ENCODE data around the gene ARL15. TPM values are rescaled to one million over a fixed set of nuclear protein-coding genes. Genes with fewer than 3 reads are reported as not detected.

Gene ARL15
- total and polyA plus RNA-seq, 2 donors (not counting 3 experiments of a cell fraction or from before 2014, with no cell fraction given): 11.9 to 24.4 TPM

DNA sequence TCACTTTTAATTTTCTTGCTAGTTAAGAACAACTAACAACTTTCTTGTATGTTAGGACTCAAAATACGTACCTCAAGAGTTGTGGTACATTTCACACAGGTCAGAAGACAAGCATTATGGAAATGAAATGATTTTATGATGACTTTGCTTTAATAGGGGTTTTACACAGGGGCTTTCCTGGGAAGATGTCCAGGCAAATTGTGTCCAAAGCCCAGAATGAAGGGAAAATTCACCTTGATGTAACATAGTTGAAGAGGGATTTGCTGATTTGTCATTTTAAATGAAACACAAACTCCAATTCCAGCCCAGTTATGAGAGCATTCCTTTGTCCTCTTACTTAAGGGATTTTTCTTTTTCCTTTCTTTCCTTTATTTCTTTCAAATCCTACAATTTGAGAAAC is 89.2 kb downstream of the ARL15 start:
- Histone ChIP-seq H3K36me3 (ENCODE audit: control insufficient read depth in 2 of 2, extremely low read depth in 1 of 2, insufficient read depth in 2 of 2, low read length in 2 of 2) (no peaks in the 10 kb centered on the region), H4K20me1 (replicated peaks; ENCODE audit: control insufficient read depth, extremely low read depth, insufficient read depth, low read length) (no peaks in the 10 kb centered on the region), H3K9me3 (replicated peaks; ENCODE audit: control insufficient read depth, insufficient read depth, low read length) (no peaks in the 10 kb centered on the region), H3K4me2 (ENCODE audit: insufficient read depth, low read length) (no peak overlapping the region), H3K4me3 (replicated peaks in 1 of 3; ENCODE audit: insufficient read depth in 1 of 3, low read depth in 1 of 3, low read length in 3 of 3) (no peak overlapping the region), H3K9me1 (replicated peaks; ENCODE audit: control insufficient read depth, extremely low read depth, insufficient read depth, low read length) (no peaks in the 10 kb centered on the region), H3K4me1 (ENCODE audit: control insufficient read depth, extremely low read depth, insufficient read depth, low read length) (no peaks in the 10 kb centered on the region), H3K27ac (ENCODE audit: insufficient read depth, low read depth, low read length) (no peak overlapping the region), H3K79me2 (ENCODE audit: control insufficient read depth, insufficient read depth, low read length) (no peaks in the 10 kb centered on the region), H2AFZ (ENCODE audit: low read depth, low read length) (no peak overlapping the region), H3K9ac (replicated peaks; ENCODE audit: extremely low read depth, insufficient read depth, low read length) (no peak overlapping the region), H3K27me3 (ENCODE audit: control insufficient read depth in 2 of 2, insufficient read depth in 2 of 2, low read length in 2 of 2) (no peaks in the 10 kb centered on the region)
- DNase-seq (ENCODE audit: low read depth, low spot score) (no peak), FAIRE-seq (no peak)
- CTCF ChIA-PET: no interaction called here
- POLR2A ChIA-PET: no interaction called here
- intact Hi-C loops (cut with micrococcal nuclease): no loop called here
- TF ChIP-seq MYC (IDR thresholded peaks at IDR 0.05; ENCODE audit: low read depth, low read length) (no peak), POLR2A (IDR thresholded peaks at IDR 0.05; ENCODE audit: low read depth, low read length) (no peak), EZH2 (IDR thresholded peaks at IDR 0.05; ENCODE audit: borderline replicate concordance, low read depth, low read length, severe bottlenecking) (no peak)
- BruUV-seq (replicated peaks): no TSS peak
- dilution Hi-C loops (cut with MboI; ENCODE audit: extremely low pct_ligation_motif_present, low sequenced_read_pairs): no loop called here

DNA sequence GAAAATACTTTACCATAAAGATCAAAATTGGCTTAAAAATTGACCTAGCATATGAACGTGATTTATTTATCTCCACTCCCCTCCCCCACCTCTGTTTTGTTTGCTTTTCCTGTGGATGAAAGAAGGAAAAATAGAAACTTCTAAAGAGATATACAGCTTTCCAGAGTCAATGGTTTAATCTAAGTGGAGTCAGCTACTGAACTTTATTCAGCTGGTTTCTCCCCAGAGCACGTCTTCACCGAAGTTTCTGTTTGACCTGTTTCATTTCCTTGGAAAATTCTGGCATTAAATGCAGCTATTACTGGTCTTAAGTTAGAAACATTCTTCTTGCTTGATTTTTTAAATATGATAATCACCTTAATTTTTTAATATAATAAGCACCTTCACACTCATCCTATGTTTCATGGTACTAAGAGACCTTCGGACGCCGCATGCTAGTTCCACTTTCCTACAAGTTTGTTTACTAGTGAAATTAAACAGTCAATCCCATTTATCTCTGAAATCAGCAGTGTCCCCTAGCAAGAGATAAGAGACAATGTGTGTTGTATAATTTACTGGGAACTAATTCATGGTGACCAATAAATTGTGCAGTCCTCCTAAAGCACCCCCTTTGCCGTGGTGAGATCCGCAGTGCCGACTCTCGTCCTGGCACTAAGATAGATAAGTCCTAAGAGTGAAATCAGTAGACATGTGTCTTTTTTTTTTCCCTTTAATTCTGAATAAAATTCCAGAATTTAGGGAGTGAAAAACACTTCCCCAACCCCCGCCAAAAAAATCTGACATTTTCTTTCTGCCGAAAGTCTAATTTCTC is 89.9 kb downstream of the ARL15 start:
- no peaks in the 10 kb centered on the region for H3K4me1 ChIP-seq (ENCODE audit: control insufficient read depth, extremely low read depth, insufficient read depth, low read length)
- no peak overlapping the region for H3K9ac ChIP-seq (replicated peaks; ENCODE audit: extremely low read depth, insufficient read depth, low read length)
- H4K20me1 ChIP-seq (replicated peaks; ENCODE audit: control insufficient read depth, extremely low read depth, insufficient read depth, low read length): no peaks in the 10 kb centered on the region
- no TSS peak for BruUV-seq (replicated peaks)
- POLR2A ChIA-PET: no interaction called here
- FAIRE-seq (no peak), DNase-seq (ENCODE audit: low read depth, low spot score) (no peak)
- H3K36me3 ChIP-seq (ENCODE audit: control insufficient read depth in 2 of 2, extremely low read depth in 1 of 2, insufficient read depth in 2 of 2, low read length in 2 of 2): no peaks in the 10 kb centered on the region
- no peaks in the 10 kb centered on the region for H3K9me1 ChIP-seq (replicated peaks; ENCODE audit: control insufficient read depth, extremely low read depth, insufficient read depth, low read length)
- no peak overlapping the region for H2AFZ ChIP-seq (ENCODE audit: low read depth, low read length)
- H3K9me3 ChIP-seq (replicated peaks; ENCODE audit: control insufficient read depth, insufficient read depth, low read length): no peaks in the 10 kb centered on the region
- no peaks in the 10 kb centered on the region for H3K27me3 ChIP-seq (ENCODE audit: control insufficient read depth in 2 of 2, insufficient read depth in 2 of 2, low read length in 2 of 2)
- no peak overlapping the region for H3K4me3 ChIP-seq (replicated peaks in 1 of 3; ENCODE audit: insufficient read depth in 1 of 3, low read depth in 1 of 3, low read length in 3 of 3)
- CTCF ChIA-PET: interaction anchor here (1.1 kb wide), 1 partner anchor 9 kb away, joined by 3 read pairs; no protein-coding TSS in a partner anchor
- TF ChIP-seq POLR2AphosphoS5 (IDR thresholded peaks at IDR 0.05; ENCODE audit: insufficient read depth, low read depth, low read length) (no peak), GATA2 (IDR thresholded peaks at IDR 0.05; ENCODE audit: insufficient read depth, insufficient read length, low read depth, low read length) (no peak), FOS (IDR thresholded peaks at IDR 0.05; ENCODE audit: borderline replicate concordance, insufficient read depth, low read length) (no peak), POLR2A (IDR thresholded peaks at IDR 0.05; ENCODE audit: low read depth, low read length) (no peak), JUN (IDR thresholded peaks at IDR 0.05; ENCODE audit: borderline replicate concordance, insufficient read depth, insufficient read length, low read depth) (no peak), MYC (IDR thresholded peaks at IDR 0.05; ENCODE audit: low read depth, low read length) (no peak), EZH2 (IDR thresholded peaks at IDR 0.05; ENCODE audit: borderline replicate concordance, low read depth, low read length, severe bottlenecking) (no peak)
- TF ChIP-seq, protein P1, sequence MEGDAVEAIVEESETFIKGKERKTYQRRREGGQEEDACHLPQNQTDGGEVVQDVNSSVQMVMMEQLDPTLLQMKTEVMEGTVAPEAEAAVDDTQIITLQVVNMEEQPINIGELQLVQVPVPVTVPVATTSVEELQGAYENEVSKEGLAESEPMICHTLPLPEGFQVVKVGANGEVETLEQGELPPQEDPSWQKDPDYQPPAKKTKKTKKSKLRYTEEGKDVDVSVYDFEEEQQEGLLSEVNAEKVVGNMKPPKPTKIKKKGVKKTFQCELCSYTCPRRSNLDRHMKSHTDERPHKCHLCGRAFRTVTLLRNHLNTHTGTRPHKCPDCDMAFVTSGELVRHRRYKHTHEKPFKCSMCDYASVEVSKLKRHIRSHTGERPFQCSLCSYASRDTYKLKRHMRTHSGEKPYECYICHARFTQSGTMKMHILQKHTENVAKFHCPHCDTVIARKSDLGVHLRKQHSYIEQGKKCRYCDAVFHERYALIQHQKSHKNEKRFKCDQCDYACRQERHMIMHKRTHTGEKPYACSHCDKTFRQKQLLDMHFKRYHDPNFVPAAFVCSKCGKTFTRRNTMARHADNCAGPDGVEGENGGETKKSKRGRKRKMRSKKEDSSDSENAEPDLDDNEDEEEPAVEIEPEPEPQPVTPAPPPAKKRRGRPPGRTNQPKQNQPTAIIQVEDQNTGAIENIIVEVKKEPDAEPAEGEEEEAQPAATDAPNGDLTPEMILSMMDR (IDR thresholded peaks at IDR 0.05; ENCODE audit: extremely low read depth in 1 of 2, insufficient read depth in 1 of 2, low read depth in 1 of 2, low read length in 2 of 2): no peak
- TF ChIP-seq, protein P2, sequence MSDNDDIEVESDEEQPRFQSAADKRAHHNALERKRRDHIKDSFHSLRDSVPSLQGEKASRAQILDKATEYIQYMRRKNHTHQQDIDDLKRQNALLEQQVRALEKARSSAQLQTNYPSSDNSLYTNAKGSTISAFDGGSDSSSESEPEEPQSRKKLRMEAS (IDR thresholded peaks at IDR 0.05; ENCODE audit: insufficient read depth, insufficient read length): no peak
- no peak overlapping the region for H3K27ac ChIP-seq (ENCODE audit: insufficient read depth, low read depth, low read length)
- H3K4me2 ChIP-seq (ENCODE audit: insufficient read depth, low read length): no peak overlapping the region
- no peaks in the 10 kb centered on the region for H3K79me2 ChIP-seq (ENCODE audit: control insufficient read depth, insufficient read depth, low read length)
- dilution Hi-C loops (cut with MboI; ENCODE audit: extremely low pct_ligation_motif_present, low sequenced_read_pairs): no loop called here
- intact Hi-C loops (cut with micrococcal nuclease): no loop called here

All from endothelial cell of umbilical vein (primary cell).